SK-N-SH (cell line): ENCODE results near the gene PDE4DIP.
"Not testable (repeated sequence)": the region's sequence is repeated elsewhere in the genome, so short reads cannot be mapped to it uniquely, and the experiment has no call there.

Experiments used
- CTCF ChIP-seq: fragments of 200-600 bp; sonication (generic); IDR thresholded peaks from 2 replicates; pipeline ENCODE4 v1.6.1; 2017; ENCODE audit warnings: antibody characterized with exemption, mild to moderate bottlenecking, moderate library complexity
- EP300 ChIP-seq, 2 experiments: IDR thresholded peaks; 2 replicates each; pipeline versions ENCODE4 v1.4.0 to v1.6.1; 2012; ENCODE audit warnings: borderline replicate concordance in 1 of 2, low read depth in 1 of 2, low read length in 1 of 2
- FOXM1 ChIP-seq: IDR thresholded peaks from 2 replicates; pipeline ENCODE4 v1.4.0; 2012; ENCODE audit warnings: low read depth, mild to moderate bottlenecking
- GABPA ChIP-seq: IDR thresholded peaks from 2 replicates; pipeline ENCODE4 v1.4.0; 2012; ENCODE audit warnings: low read depth, mild to moderate bottlenecking
- MAX ChIP-seq: IDR thresholded peaks from 2 replicates; pipeline ENCODE4 v1.4.0; 2012; ENCODE audit warnings: low read depth
- POLR2AphosphoS5 ChIP-seq: IDR thresholded peaks from 2 replicates; pipeline ENCODE4 v1.6.1; 2012; ENCODE audit warnings: low read depth, low read length
- REST ChIP-seq: IDR thresholded peaks from 2 replicates; pipeline ENCODE4 v1.6.1; 2012; ENCODE audit warnings: mild to moderate bottlenecking, low read depth, low read length, moderate library complexity
- TAF1 ChIP-seq: IDR thresholded peaks from 2 replicates; pipeline ENCODE4 v1.6.1; 2012; ENCODE audit warnings: low read depth, mild to moderate bottlenecking, low read length, moderate library complexity, borderline replicate concordance
- USF2 ChIP-seq: fragments of 150-350 bp; IDR thresholded peaks from 2 replicates; pipeline ENCODE4 v1.6.1; 2017; ENCODE audit warnings: antibody characterized with exemption, low read length, low read depth, borderline replicate concordance

- not testable (repeated sequence) for TF ChIP-seq REST; TAF1; FOXM1; CTCF; EP300 (IDR thresholded peaks at IDR 0.05; ENCODE audit: borderline replicate concordance in 1 of 2, low read depth in 1 of 2, low read length in 1 of 2); POLR2AphosphoS5; USF2; GABPA; MAX
Measured at GRCh38 chr1:148890075-148890568, 45.9 kb downstream of the PDE4DIP start.
